Bronchial epithelial cell (primary cell): Measurements from ENCODE around the gene HMGCS2. TPM values are rescaled to one million over a fixed set of nuclear protein-coding genes. Genes with fewer than 3 reads are reported as not detected.

ENCODE experiments used
- DNase-seq: peaks from one replicate; pipeline ENCODE4 v3.0.0-alpha.2; 2010; ENCODE audit warnings: low read depth
- FAIRE-seq: peaks from 2 replicates; lab custom pipeline; 2011; peaks lifted over from hg19 to GRCh38; lab: Jason Lieb, UNC
- H3K27me3 ChIP-seq: 2 replicates; pipeline ENCODE4 v1.5.1; 2011; ENCODE audit warnings: low read length; ENCODE audit not compliant: control insufficient read depth, insufficient read depth
- H3K36me3 ChIP-seq: 2 replicates; pipeline ENCODE4 v1.5.1; 2011; ENCODE audit warnings: low read length; ENCODE audit not compliant: control insufficient read depth, insufficient read depth
- H3K4me3 ChIP-seq: 2 replicates; pipeline ENCODE4 v1.5.1; 2011; ENCODE audit warnings: mild to moderate bottlenecking, low read depth, low read length, control low read depth
- total RNA-seq: library from RNA; depleted of rRNA; stranded (reverse); fragments of >200 nt; gene quantifications from 2 replicates; pipeline ENCODE4 v1.2.1, GENCODE V29; 2014
- TF ChIP-seq, protein P1 (sequence below): IDR thresholded peaks from 2 replicates; pipeline ENCODE4 v1.5.1; 2011; ENCODE audit warnings: mild to moderate bottlenecking, moderate library complexity, low read length, control low read depth, inconsistent platforms; ENCODE audit not compliant: insufficient read depth, severe bottlenecking

Gene HMGCS2
- total RNA-seq, 1 donor from 2014 or later = 0.26 TPM

DNA sequence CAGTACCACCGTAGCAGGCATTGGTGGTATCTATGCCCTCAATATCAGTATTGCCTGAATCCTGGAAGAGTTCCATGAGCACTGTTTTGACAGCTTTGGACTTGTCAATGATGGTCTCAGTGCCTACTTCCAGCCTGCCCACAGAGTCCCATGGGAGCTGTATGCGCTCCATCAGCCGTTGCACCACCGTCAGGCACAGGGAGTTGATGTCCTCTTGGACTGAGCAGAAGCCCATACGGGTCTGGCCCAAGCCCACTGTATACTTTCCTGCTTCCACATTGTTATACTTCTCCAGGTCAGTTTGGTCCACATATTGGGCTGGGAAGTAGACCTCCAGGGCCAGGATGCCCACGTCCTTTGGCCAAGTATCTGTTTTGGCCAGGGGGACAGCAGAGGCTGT, 4.5 kb downstream of the HMGCS2 start:
- TF ChIP-seq, protein P1, sequence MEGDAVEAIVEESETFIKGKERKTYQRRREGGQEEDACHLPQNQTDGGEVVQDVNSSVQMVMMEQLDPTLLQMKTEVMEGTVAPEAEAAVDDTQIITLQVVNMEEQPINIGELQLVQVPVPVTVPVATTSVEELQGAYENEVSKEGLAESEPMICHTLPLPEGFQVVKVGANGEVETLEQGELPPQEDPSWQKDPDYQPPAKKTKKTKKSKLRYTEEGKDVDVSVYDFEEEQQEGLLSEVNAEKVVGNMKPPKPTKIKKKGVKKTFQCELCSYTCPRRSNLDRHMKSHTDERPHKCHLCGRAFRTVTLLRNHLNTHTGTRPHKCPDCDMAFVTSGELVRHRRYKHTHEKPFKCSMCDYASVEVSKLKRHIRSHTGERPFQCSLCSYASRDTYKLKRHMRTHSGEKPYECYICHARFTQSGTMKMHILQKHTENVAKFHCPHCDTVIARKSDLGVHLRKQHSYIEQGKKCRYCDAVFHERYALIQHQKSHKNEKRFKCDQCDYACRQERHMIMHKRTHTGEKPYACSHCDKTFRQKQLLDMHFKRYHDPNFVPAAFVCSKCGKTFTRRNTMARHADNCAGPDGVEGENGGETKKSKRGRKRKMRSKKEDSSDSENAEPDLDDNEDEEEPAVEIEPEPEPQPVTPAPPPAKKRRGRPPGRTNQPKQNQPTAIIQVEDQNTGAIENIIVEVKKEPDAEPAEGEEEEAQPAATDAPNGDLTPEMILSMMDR = no peak
- Histone ChIP-seq H3K27me3 (no peaks in the 10 kb centered on the region), H3K4me3 (no peak overlapping the region), H3K36me3 (no peaks in the 10 kb centered on the region)
- DNase-seq = no peak
- no peak for FAIRE-seq

DNA sequence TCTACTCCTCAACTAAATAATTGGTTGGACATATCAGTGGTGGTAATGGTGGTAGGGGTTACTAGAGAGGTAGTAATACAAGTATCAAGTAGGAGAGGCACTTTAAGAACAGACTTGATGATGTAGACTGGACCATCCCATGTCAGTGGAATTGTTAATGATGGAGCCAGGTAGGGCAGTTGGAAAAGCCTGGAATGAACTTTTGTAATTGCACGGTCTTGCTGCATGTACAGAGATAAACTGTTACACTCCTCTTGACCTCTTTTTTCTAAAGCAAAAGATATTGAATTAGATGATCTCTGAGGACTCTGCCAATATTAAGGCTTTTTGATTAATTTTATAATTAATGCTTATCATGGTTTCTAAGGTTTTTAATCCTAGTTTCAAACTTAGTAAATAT, 5.8 kb downstream of the HMGCS2 start:
- no peak for DNase-seq
- Histone ChIP-seq H3K4me3 (no peak overlapping the region), H3K36me3 (no peaks in the 10 kb centered on the region), H3K27me3 (no peaks in the 10 kb centered on the region)
- FAIRE-seq = no peak
- TF ChIP-seq, protein P1 = no peak

DNA sequence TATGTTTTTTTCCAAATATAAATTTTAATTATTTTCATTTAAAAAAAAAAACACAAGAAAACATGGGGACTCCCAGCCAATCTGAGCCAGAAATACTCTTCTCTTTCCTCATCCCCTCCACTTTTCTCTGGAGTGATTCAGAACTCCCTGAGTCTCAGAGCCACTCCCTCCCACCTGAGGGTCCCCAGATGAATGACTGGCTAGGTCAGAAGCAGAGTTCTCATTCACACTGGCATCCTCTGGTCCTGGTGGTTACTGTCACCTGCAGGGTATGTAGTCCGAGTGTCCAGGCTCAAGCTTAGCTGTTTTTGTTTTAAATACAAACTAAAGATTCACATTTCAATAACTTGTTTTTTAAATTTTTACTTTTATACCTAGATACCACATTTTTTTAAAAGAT, 6.3 kb downstream of the HMGCS2 start:
- no peaks in the 10 kb centered on the region for H3K27me3 ChIP-seq
- no peaks in the 10 kb centered on the region for H3K36me3 ChIP-seq
- DNase-seq (no peak), FAIRE-seq (no peak)
- H3K4me3 ChIP-seq = no peak overlapping the region
- TF ChIP-seq, protein P1 = no peak

DNA sequence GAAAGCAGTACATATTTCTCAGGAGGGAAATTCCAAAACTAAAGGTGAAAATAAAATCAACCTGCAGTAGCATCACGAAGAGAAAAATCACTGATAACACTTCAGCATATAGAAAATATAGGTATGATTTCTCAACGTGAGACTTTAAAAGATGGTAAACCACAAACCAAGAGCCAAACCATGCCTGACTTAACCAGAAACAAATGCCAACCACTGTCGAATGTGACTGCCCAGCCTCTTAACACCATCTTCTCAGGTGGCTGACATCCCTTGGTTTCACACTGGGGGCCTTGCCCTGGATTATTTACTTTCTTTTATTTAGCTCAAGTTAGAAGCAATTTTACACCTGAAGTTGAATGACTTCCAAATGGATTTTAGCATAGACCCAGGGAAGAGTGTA, 10.1 kb downstream of the HMGCS2 start:
- Histone ChIP-seq H3K36me3 (no peaks in the 10 kb centered on the region), H3K27me3 (no peaks in the 10 kb centered on the region), H3K4me3 (no peak overlapping the region)
- no peak for DNase-seq
- FAIRE-seq = no peak
- TF ChIP-seq, protein P1 = no peak

DNA sequence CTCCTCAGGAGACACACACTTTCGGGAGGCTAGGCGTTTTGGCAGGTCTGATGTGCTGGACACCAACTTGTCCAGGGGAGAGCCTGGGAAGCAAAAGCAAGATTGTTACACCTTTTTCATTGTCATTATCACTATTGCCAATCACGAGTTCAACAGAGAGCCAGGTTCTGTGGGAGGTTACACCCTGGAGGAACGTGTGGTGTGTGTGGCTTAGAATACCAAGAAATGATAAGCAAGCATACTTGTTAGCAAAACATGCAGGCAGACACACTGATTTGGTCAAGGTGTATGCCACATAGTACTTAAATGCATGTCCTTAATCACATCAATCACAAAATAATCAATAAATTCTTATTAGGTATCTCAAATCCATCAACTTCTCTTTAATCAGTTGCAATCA, 16.1 kb downstream of the HMGCS2 start:
- H3K36me3 ChIP-seq = no peaks in the 10 kb centered on the region

DNA sequence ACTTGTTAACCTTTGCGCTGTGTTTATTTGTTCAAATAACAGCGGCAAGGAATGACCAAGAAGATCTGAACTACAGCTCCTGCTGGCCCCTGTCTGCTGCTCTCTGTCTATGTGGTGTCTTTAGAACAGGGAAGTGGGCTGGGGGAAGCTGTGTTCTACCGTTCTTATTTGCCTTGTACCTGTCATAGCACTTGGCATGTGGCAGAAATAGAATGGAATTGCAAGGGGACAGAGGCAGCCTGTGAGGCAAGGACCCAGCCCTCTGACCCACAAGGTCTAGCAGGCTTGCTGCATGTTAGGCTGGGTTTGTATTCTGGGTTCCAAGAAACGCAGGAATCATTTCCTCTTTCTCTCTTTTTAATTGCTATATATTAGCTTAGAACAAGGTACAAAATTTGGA, 20.7 kb downstream of the HMGCS2 start:
- H3K36me3 ChIP-seq = peaks cover 2% of the 10 kb centered on the region
- TF ChIP-seq, protein P1 = no peak
- DNase-seq (no peak), FAIRE-seq (no peak)
- no peaks in the 10 kb centered on the region for H3K27me3 ChIP-seq
- no peak overlapping the region for H3K4me3 ChIP-seq

More for the DNA sequence above, 16.1 kb downstream of the HMGCS2 start:
- Histone ChIP-seq H3K27me3 (no peaks in the 10 kb centered on the region), H3K4me3 (no peak overlapping the region)
- TF ChIP-seq, protein P1 = no peak
- FAIRE-seq = peak; percentile 18
- no peak for DNase-seq
